Sigmoid colon (tissue), 4 donors: ENCODE results near the gene TMA16.

Experiments used
- CTCF ChIP-seq, 4 experiments: fragments of 450-650 bp in 3 of 4; fragments of 200-600 bp in 1 of 4; IDR thresholded peaks; one replicate each; pipeline ENCODE4 v1.5.1; 2016 to 2019; ENCODE audit warnings: antibody characterized with exemption in 4 of 4, mild to moderate bottlenecking in 3 of 4, moderate library complexity in 2 of 4
- EP300 ChIP-seq, 4 donors: sonication (generic); formaldehyde crosslinking; IDR thresholded peaks; one replicate each; pipeline ENCODE4 v1.6.1; 2017; ENCODE audit warnings: antibody characterized with exemption in 4 of 4
- POLR2A ChIP-seq, 2 donors: fragments of 450-650 bp; IDR thresholded peaks; one replicate each; pipeline ENCODE4 v1.6.1; 2016; ENCODE audit warnings: antibody characterized with exemption in 2 of 2, mild to moderate bottlenecking in 2 of 2, moderate library complexity in 2 of 2
- POLR2AphosphoS5 ChIP-seq, 4 donors: sonication (generic); formaldehyde crosslinking; IDR thresholded peaks; one replicate each; pipeline ENCODE4 v1.6.1; 2017; ENCODE audit warnings: antibody characterized with exemption in 4 of 4

GRCh38 chr4:163473576-163473975, 20.9 kb upstream of the TMA16 start, which contains the start of gene TKTL2:
- TF ChIP-seq CTCF (IDR thresholded peaks at IDR 0.05) (no peak), POLR2AphosphoS5 (IDR thresholded peaks at IDR 0.05) (no peak), EP300 (IDR thresholded peaks at IDR 0.05) (no peak), POLR2A (IDR thresholded peaks at IDR 0.05) (no peak)
